GM18907 (cell line): ENCODE data around the gene ARSB.

Source experiments
- ATAC-seq: cut with Tn5 transposase; IDR thresholded peaks from one replicate; pipeline ENCODE4 v1.9.1; 2021; ENCODE audit warnings: mild to moderate bottlenecking, moderate library complexity; ENCODE audit not compliant: unreplicated experiment

ARSB gene

GRCh38 chr5:78985116-78985724, at the start of gene ARSB:
Gene ARSB, minus strand, starts transcription at chr5:78985310. Its CDS starts 62 bp downstream, at chr5:78985248.
- peak; percentile 51 for ATAC-seq

GRCh38 chr5:79032782-79033181, 47.7 kb upstream of the ARSB start:
- ATAC-seq, result no peak

GRCh38 chr5:79032031-79032695, 47.1 kb upstream of the ARSB start:
- ATAC-seq, result no peak

- no peak for ATAC-seq
Measured at GRCh38 chr5:79031485-79031867, 46.4 kb upstream of the ARSB start.

GRCh38 chr5:79030663-79031484, 45.8 kb upstream of the ARSB start:
- no peak for ATAC-seq

- no peak for ATAC-seq
Measured at GRCh38 chr5:79025054-79025472, 40.0 kb upstream of the ARSB start.

- ATAC-seq, result no peak
Measured at GRCh38 chr5:79023947-79024346, 38.8 kb upstream of the ARSB start.

- no peak for ATAC-seq
Measured at GRCh38 chr5:79023348-79023747, 38.2 kb upstream of the ARSB start.

GRCh38 chr5:79022771-79023170, 37.7 kb upstream of the ARSB start:
- ATAC-seq, result no peak

GRCh38 chr5:79021753-79022152, 36.6 kb upstream of the ARSB start:
- ATAC-seq, result no peak

- ATAC-seq, result no peak
Measured at GRCh38 chr5:79020861-79021561, 35.9 kb upstream of the ARSB start.

- no peak for ATAC-seq
Measured at GRCh38 chr5:79014631-79015030, 29.5 kb upstream of the ARSB start.

GRCh38 chr5:79011869-79012268, 26.8 kb upstream of the ARSB start:
- no peak for ATAC-seq

- no peak for ATAC-seq
Measured at GRCh38 chr5:79011219-79011836, 26.2 kb upstream of the ARSB start.

- ATAC-seq, result no peak
Measured at GRCh38 chr5:79008362-79008761, 23.3 kb upstream of the ARSB start.

GRCh38 chr5:79007872-79008271, 22.8 kb upstream of the ARSB start:
- ATAC-seq, result no peak

GRCh38 chr5:79005936-79006631, 21.0 kb upstream of the ARSB start:
- no peak for ATAC-seq

GRCh38 chr5:79005151-79005550, 20.0 kb upstream of the ARSB start:
- no peak for ATAC-seq

GRCh38 chr5:79002374-79002773, 17.3 kb upstream of the ARSB start:
- ATAC-seq, result no peak

- no peak for ATAC-seq
Measured at GRCh38 chr5:79001471-79001870, 16.4 kb upstream of the ARSB start.
